Astrocyte (in vitro differentiated cells and primary cell): ENCODE measurements around the gene CRY1. TPM values are rescaled to one million over a fixed set of nuclear protein-coding genes. Genes with fewer than 3 reads are reported as not detected.

Experiments used
- DNase-seq: peaks from one replicate; pipeline ENCODE4 v3.0.0-alpha.2; 2010; ENCODE audit warnings: low read depth
- FAIRE-seq: peaks from 2 replicates; lab custom pipeline; 2011; peaks lifted over from hg19 to GRCh38; lab: Jason Lieb, UNC
- H2AFZ ChIP-seq: 2 replicates; pipeline ENCODE4 v1.6.0; 2012; ENCODE audit warnings: low read depth, low read length, inconsistent platforms
- H3K27ac ChIP-seq: 2 replicates; pipeline ENCODE4 v1.5.1; 2011; ENCODE audit warnings: low read depth, low read length, inconsistent platforms
- H3K27me3 ChIP-seq: 2 replicates; pipeline ENCODE4 v1.6.0; 2011; ENCODE audit warnings: low read length, inconsistent platforms; ENCODE audit not compliant: insufficient read depth
- H3K36me3 ChIP-seq: 2 replicates; pipeline ENCODE4 v1.5.1; 2011; ENCODE audit warnings: low read length, inconsistent platforms; ENCODE audit not compliant: insufficient read depth
- H3K4me1 ChIP-seq: 2 replicates; pipeline ENCODE4 v1.5.1; 2011; ENCODE audit warnings: low read length, inconsistent platforms; ENCODE audit not compliant: insufficient read depth
- H3K4me2 ChIP-seq: 2 replicates; pipeline ENCODE4 v1.6.0; 2012; ENCODE audit warnings: low read length, inconsistent platforms
- H3K4me3 ChIP-seq: 2 replicates; pipeline ENCODE4 v1.5.1; 2011; ENCODE audit warnings: low read depth, mild to moderate bottlenecking, low read length, inconsistent platforms; ENCODE audit not compliant: insufficient read depth
- H3K79me2 ChIP-seq: 2 replicates; pipeline ENCODE4 v1.6.0; 2012; ENCODE audit warnings: mild to moderate bottlenecking, low read length, inconsistent platforms; ENCODE audit not compliant: insufficient read depth
- H3K9ac ChIP-seq: 2 replicates; pipeline ENCODE4 v1.6.0; 2012; ENCODE audit warnings: mild to moderate bottlenecking, low read length, inconsistent platforms
- H3K9me3 ChIP-seq: 2 replicates; pipeline ENCODE4 v1.5.1; 2012; ENCODE audit warnings: low read depth, mild to moderate bottlenecking, low read length, inconsistent platforms; ENCODE audit not compliant: insufficient read depth
- H4K20me1 ChIP-seq: 2 replicates; pipeline ENCODE4 v1.6.0; 2012; ENCODE audit warnings: low read length, inconsistent platforms; ENCODE audit not compliant: insufficient read depth
- H3K27ac Mint-ChIP-seq: one replicate; pipeline ENCODE4 v1.8.0; 2021; ENCODE audit warnings: mild to moderate bottlenecking, mixed read lengths; ENCODE audit not compliant: unreplicated experiment
- H3K27me3 Mint-ChIP-seq: one replicate; pipeline ENCODE4 v1.8.0; 2021; ENCODE audit warnings: low read depth, mixed read lengths; ENCODE audit not compliant: unreplicated experiment
- H3K36me3 Mint-ChIP-seq: one replicate; pipeline ENCODE4 v1.8.0; 2021; ENCODE audit warnings: low read depth, mixed read lengths; ENCODE audit not compliant: unreplicated experiment
- H3K4me1 Mint-ChIP-seq: one replicate; pipeline ENCODE4 v1.8.0; 2021; ENCODE audit warnings: low read depth, mixed read lengths; ENCODE audit not compliant: unreplicated experiment
- H3K4me3 Mint-ChIP-seq: one replicate; pipeline ENCODE4 v1.8.0; 2021; ENCODE audit warnings: mild to moderate bottlenecking, moderate library complexity, mixed read lengths; ENCODE audit not compliant: unreplicated experiment
- H3K9me3 Mint-ChIP-seq: one replicate; pipeline ENCODE4 v1.8.0; 2021; ENCODE audit warnings: mild to moderate bottlenecking, mixed read lengths; ENCODE audit not compliant: unreplicated experiment
- EZH2 ChIP-seq: IDR thresholded peaks from 2 replicates; pipeline ENCODE4 v1.6.1; 2012; ENCODE audit warnings: mild to moderate bottlenecking, low read length, inconsistent platforms; ENCODE audit not compliant: insufficient read depth
- total RNA-seq: library from RNA; stranded (reverse); gene quantifications from 2 replicates; pipeline ENCODE4 v1.2.1, GENCODE V29; 2021
- TF ChIP-seq, protein P1 (sequence below): IDR thresholded peaks from 2 replicates; pipeline ENCODE4 v1.5.1; 2011; ENCODE audit warnings: low read depth, mild to moderate bottlenecking, inconsistent platforms, low read length, moderate library complexity; ENCODE audit not compliant: insufficient read depth

The CRY1 gene
- total RNA-seq, 1 donor from 2014 or later: 18.3 TPM

GRCh38 chr12:107033758-107034739, 59.3 kb downstream of the CRY1 start:
- H3K27ac ChIP-seq: no peak overlapping the region
- FAIRE-seq: no peak
- no peak overlapping the region for H3K4me3 Mint-ChIP-seq

GRCh38 chr12:107032266-107032665, 61.1 kb downstream of the CRY1 start:
- FAIRE-seq: no peak
- no peak overlapping the region for H3K4me2 ChIP-seq
- Mint-ChIP-seq H3K4me3 (no peak overlapping the region), H3K36me3 (no peaks in the 10 kb centered on the region), H3K4me1 (peaks cover 20% of the 10 kb centered on the region), H3K27me3 (no peaks in the 10 kb centered on the region), H3K27ac (peak overlapping the region; percentile 23), H3K9me3 (no peaks in the 10 kb centered on the region)
- H3K4me1 ChIP-seq: peaks cover 14% of the 10 kb centered on the region
- H3K27ac ChIP-seq: no peak overlapping the region
- H3K4me3 ChIP-seq: no peak overlapping the region
- no peak overlapping the region for H2AFZ ChIP-seq
- H4K20me1 ChIP-seq: no peaks in the 10 kb centered on the region
- H3K79me2 ChIP-seq: peaks cover 29% of the 10 kb centered on the region
- no peak overlapping the region for H3K9ac ChIP-seq
- H3K36me3 ChIP-seq: no peaks in the 10 kb centered on the region
- TF ChIP-seq, protein P1, sequence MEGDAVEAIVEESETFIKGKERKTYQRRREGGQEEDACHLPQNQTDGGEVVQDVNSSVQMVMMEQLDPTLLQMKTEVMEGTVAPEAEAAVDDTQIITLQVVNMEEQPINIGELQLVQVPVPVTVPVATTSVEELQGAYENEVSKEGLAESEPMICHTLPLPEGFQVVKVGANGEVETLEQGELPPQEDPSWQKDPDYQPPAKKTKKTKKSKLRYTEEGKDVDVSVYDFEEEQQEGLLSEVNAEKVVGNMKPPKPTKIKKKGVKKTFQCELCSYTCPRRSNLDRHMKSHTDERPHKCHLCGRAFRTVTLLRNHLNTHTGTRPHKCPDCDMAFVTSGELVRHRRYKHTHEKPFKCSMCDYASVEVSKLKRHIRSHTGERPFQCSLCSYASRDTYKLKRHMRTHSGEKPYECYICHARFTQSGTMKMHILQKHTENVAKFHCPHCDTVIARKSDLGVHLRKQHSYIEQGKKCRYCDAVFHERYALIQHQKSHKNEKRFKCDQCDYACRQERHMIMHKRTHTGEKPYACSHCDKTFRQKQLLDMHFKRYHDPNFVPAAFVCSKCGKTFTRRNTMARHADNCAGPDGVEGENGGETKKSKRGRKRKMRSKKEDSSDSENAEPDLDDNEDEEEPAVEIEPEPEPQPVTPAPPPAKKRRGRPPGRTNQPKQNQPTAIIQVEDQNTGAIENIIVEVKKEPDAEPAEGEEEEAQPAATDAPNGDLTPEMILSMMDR: no peak
- no peak for TF ChIP-seq EZH2
- no peak for DNase-seq
- H3K9me3 ChIP-seq: no peaks in the 10 kb centered on the region
- H3K27me3 ChIP-seq: no peaks in the 10 kb centered on the region

More at GRCh38 chr12:107033758-107034739, 59.3 kb downstream of the CRY1 start:
- peaks cover 33% of the 10 kb centered on the region for H3K79me2 ChIP-seq
- no peaks in the 10 kb centered on the region for H3K4me1 ChIP-seq
- H3K27me3 ChIP-seq: no peaks in the 10 kb centered on the region
- Mint-ChIP-seq H3K27me3 (no peaks in the 10 kb centered on the region), H3K4me1 (peaks cover 13% of the 10 kb centered on the region), H3K27ac (no peak overlapping the region), H3K9me3 (no peaks in the 10 kb centered on the region), H3K36me3 (no peaks in the 10 kb centered on the region)
- no peak for DNase-seq
- H3K9ac ChIP-seq: no peak overlapping the region
- H3K4me2 ChIP-seq: no peak overlapping the region
- peaks cover 9% of the 10 kb centered on the region for H4K20me1 ChIP-seq
- no peak overlapping the region for H2AFZ ChIP-seq
- no peak for TF ChIP-seq EZH2
- TF ChIP-seq, protein P1: no peak
- no peaks in the 10 kb centered on the region for H3K9me3 ChIP-seq
- no peak overlapping the region for H3K4me3 ChIP-seq
- H3K36me3 ChIP-seq: no peaks in the 10 kb centered on the region
